ENCODE results near the gene TMX4. TPM values are rescaled to one million over a fixed set of nuclear protein-coding genes. Genes with fewer than 3 reads are reported as not detected.

The TMX4 gene, protein sequence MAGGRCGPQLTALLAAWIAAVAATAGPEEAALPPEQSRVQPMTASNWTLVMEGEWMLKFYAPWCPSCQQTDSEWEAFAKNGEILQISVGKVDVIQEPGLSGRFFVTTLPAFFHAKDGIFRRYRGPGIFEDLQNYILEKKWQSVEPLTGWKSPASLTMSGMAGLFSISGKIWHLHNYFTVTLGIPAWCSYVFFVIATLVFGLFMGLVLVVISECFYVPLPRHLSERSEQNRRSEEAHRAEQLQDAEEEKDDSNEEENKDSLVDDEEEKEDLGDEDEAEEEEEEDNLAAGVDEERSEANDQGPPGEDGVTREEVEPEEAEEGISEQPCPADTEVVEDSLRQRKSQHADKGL
- total RNA-seq: 16.1 and 22.0 TPM in 2 replicates

GRCh38 chr20:8019246-8019997, at the start of gene TMX4:
TMX4 (minus strand) TSS chr20:8019761; CDS start chr20:8019613, 148 bp downstream.

GRCh38 chr20:7940341-7940740, 79.2 kb downstream of the TMX4 start, which contains the start of gene HAO1:
HAO1 (minus strand) TSS chr20:7940458; CDS start chr20:7940422, 36 bp downstream.

Other genes starting within 250 kb of the TMX4 start
- gene HAO1, start 79.3 kb downstream of the TMX4 start, total RNA-seq: not detected in 2 replicates
- gene PLCB1, start 112.5 kb upstream of the TMX4 start, total RNA-seq: 6.4 and 13.6 TPM in 2 replicates

Data from pericardium fibroblast (primary cell).